ENCODE results near the gene SGSM1.
A peak's percentile ranks its signal among the peaks of the same experiment; 100 is the strongest.

Gene SGSM1, protein sequence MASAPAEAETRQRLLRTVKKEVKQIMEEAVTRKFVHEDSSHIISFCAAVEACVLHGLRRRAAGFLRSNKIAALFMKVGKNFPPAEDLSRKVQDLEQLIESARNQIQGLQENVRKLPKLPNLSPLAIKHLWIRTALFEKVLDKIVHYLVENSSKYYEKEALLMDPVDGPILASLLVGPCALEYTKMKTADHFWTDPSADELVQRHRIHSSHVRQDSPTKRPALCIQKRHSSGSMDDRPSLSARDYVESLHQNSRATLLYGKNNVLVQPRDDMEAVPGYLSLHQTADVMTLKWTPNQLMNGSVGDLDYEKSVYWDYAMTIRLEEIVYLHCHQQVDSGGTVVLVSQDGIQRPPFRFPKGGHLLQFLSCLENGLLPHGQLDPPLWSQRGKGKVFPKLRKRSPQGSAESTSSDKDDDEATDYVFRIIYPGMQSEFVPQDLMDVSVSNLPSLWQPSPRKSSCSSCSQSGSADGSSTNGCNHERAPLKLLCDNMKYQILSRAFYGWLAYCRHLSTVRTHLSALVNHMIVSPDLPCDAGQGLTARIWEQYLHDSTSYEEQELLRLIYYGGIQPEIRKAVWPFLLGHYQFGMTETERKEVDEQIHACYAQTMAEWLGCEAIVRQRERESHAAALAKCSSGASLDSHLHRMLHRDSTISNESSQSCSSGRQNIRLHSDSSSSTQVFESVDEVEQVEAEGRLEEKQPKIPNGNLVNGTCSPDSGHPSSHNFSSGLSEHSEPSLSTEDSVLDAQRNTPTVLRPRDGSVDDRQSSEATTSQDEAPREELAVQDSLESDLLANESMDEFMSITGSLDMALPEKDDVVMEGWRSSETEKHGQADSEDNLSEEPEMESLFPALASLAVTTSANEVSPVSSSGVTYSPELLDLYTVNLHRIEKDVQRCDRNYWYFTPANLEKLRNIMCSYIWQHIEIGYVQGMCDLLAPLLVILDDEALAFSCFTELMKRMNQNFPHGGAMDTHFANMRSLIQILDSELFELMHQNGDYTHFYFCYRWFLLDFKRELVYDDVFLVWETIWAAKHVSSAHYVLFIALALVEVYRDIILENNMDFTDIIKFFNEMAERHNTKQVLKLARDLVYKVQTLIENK

DNA sequence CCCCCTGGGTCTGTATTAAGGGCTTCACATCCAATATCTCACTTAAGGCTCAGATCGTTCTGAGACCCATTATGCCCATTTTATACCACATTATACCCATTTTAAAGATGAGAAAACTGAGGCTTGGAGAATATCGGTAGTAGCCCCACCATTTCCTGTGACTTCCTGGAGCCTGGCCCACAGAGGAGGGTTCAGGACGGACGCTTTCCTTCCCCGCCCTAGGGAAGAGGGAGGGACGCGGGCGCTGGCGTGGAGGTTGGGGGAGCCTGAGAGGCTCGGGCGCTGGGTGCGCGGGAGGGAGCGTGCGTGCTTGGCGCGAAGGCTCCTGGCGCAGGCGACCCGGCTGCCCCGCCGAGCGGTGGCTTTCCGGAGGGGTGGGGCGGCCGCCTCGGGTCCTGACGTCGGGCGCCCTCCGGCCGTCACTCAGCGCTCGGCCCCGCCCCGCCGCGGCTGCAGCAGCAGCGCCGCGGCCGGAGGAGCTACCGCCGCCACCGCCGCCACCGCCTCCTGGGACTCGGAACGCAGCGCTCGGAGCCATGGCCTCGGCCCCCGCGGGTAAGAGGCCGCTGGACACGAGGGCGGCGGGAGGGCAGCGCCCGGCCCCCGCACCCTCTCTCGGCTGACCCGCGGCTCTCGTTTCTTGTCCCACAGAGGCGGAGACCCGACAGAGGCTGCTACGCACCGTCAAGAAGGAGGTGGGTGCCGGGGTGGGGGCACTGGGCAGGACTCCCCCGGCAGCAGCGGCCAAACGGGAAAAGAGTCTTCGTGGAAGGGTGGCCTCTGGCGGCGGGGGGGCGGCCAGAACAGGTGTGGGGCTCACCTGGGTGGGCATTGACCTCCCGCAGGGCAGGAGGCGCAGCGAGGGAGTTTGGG is at the start of gene SGSM1:
Gene SGSM1, plus strand, starts transcription at position 422 of the 873 bp plus-strand sequence. Its CDS starts 115 bp downstream, at position 537.
- DNase-seq = peak; percentile 70

DNA sequence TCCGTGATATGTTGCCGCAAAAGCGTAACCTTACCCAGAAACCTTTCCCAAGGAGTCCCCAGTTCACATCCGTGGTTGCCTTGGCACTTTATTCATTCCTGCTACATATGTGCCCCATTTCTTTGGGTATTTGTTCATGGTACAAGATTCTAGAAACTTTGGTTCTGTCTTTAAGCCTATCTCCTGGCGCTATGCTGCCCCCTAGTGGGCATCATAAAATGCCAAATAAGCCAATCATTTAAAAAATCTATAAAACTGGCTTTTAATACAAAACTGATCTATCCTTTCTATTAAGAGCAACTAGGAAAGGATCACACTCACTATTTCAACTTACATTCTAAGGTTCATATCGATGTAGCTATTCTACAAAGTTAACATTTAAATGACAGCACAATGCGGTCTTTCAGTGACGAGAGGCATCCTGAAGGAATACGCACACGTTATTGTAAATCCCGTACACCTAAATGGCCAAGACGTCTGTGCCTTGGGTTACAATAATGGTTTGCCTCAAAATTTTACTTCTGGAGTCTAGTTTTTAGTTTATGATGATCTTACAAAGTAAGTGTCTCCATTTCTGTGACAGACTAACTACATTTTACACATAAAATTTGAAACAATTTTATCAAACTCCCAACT is 47.7 kb upstream of the SGSM1 start:
- peak; percentile 9 for DNase-seq

DNA sequence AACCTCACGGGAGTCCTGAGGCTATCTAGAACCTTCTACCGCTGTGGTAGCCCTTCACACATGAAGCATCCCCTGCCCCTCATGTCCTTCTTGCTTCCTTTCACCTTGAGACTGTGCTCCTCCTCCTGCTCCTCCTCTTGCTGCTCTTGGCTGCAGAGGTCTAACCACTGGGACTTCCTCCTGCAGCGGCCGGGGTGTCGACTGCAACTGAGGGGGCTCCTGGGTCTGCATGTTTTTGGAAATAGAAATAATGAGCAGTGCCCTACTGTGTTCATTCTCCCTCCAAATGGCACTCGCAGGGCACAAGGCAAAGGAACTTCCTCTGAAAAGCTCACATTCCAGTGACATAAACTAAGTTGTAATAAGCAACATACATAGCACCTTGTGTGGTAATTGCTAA is 46.2 kb upstream of the SGSM1 start:
- no peak for DNase-seq

DNA sequence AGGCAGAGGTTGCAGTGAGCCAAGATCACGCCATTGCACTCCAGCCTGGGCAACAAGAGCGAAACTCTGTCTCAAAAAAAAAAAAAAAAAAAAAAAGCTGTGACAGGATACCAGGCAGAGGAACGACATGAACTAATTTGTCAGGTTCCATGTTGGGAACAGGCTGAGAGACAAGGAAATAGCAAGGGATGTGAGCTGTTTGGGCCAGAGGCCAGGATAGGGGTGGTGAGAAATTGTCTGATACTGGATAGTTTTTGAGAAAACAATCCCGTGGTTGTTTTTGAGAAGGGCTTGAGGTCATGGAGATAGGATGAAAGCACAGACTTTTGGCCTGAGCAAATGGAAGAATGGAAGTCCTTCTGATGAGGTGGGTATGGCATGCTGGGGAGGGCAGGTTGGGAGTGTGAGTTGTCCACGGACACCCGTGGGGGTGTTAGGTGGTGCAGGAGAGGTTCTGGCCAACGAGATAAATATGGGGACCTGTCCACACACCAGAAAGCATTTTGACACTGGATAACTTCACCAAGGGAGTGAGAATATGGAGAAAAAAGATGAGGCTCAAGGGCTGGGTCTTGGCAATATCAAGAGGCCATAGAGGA is 45.2 kb upstream of the SGSM1 start:
- no peak for DNase-seq

DNA sequence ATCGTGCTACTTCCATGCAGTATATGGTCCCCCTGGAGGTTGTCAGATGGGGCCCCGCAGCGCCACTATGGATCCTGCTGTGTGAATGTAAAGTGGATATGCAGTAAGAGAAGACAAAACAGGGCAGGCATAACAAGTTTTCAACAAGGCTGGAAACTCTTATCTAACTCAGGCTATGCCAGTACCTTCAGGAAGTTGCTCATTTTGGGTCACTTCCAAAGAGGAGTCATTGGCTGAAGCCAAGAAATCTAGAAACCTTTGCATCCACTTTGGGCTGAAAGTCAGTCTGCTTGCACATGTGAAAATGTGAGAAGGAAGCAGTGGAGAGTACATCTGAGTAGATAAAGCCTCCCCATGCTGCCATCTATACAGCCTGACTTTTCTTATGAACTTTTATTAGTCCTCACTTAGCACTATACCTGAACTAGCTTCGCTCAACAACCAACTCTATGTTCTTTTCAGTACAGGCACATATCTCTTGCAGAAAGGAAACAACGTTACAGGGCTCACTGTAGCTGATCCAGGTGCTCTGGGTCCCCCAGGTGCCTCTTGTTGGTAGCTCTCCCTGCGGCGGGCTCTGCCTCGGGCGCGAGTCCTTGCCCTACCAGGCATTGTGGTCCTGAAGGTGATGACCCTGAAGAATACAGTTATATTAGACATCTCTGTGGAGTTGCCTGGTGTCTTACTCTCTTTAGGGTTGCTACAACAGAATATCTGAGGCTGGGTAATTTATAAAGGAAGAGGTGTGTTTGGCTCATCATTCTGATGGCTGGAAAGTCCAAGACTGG is 43.9 kb upstream of the SGSM1 start:
- DNase-seq = no peak

DNA sequence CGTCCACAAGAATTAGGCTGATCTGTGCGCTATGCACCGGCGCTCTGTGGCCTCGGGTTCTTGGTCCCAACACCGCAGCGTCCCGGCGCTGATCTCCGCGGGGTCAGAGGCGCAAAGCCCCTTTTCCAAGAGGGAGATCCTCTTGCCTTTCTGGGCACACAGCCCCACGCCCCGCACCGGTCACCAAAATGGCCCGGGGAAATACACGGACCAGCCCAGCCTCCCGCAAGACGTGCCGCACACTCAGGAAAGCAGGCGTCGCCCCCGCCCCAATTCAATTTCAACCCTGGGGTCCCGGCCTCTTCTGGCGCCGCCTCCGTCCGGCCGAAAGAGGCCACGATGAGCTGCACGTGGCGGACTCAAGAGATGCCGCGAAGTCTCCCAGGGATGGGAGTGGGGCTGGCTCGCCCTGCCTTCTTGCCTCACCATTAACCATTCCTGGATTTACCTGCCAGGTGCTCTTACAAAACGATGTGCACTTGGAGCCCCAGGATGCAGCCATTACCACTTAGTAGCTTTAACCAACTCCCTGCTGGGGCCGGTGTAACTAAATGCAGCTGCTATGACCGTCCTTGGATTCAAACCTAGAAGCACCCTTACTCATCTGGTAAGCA is 42.0 kb upstream of the SGSM1 start:
- DNase-seq = no peak

DNA sequence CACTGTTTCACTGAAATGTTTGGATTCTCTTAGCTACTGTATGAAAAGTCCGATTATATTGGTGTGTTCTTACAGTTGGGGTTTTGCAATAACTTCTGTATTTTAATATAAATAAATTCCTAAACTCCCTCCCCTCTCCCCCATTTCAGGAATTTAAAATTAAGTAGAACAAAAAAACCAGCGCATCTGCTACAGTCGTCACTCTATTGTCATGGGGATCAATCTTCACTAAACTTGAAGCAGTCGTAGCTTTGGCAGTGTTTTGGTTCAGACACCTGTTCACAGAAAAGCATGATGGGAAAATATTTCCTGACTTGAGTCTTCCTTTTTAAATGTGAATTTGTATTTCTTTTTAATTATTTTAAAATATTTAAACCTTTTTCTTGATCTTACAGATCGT is 40.8 kb upstream of the SGSM1 start:
- no peak for DNase-seq

DNA sequence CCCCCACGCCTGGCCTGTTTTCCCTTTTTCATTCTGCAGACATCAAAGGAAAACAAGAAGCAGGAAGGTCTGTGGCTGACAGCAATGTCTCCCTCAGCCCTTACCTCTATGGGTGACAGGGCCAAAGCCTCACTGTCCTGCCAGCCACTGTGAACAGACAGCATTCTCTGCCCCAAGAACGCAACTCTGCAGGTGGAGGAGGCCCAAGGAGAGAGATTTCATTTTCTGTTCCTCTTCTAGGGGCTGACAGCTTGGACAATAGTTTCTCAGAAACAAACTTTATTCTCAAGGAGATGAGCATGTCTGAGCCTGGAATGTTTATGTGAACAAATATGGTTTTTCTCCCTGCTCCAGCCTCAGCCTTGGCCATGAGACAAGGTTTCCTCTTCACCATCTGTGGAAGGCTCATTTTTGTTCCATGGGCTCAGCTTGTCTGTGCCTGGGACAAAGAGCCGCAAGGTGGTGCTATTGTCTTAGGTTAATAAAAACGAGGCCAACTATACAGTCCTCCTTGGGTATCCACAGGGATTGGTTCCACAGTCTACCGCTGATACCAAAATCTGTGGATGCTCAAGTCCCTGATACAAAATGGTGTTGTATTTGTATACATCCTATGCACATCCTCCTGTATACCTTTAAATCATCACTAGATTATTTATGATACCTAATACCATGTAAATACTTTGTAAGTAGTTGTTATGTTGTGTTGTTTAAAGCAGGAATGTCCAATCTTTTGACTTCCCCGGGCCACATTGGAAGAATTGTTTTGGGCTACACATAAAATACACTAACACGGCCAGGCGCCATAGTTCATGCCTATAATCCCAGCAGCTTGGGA is 37.3 kb upstream of the SGSM1 start:
- DNase-seq = peak; percentile 71

DNA sequence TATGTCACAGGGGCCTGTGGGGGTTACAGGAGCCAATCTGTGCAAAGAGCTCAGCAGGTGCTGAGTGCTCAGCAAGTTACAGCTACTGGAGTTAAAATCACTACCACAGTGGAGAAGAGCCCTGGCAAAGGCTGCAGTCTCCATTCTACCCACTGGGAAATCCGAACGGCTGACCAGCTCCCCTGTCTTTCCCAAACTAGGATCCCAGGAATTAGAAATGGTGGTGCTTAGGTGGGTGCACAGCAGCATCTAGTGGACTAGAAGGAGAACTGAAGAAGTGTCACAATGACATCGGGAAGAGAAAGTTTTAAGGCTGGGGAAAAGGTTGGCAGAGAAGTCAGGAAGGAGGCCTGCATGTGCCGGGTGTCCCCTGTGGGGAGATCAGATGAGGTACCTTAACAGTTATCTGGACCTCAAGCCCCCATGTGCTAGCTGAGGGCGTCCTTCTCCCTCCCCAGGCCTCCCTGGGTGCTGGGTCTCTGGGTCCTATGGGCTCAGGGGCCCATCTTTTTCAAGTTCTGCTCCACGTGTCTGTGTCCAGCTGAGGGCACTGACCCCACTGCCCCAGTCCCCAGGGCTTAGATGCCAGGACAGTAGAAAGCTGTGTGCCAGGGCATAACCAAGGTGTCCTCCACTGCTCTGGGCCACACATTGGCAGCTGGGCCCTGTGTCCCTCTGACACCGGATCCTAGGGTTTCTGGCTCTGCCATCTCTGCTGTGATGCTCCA is 33.4 kb upstream of the SGSM1 start:
- DNase-seq = no peak

DNA sequence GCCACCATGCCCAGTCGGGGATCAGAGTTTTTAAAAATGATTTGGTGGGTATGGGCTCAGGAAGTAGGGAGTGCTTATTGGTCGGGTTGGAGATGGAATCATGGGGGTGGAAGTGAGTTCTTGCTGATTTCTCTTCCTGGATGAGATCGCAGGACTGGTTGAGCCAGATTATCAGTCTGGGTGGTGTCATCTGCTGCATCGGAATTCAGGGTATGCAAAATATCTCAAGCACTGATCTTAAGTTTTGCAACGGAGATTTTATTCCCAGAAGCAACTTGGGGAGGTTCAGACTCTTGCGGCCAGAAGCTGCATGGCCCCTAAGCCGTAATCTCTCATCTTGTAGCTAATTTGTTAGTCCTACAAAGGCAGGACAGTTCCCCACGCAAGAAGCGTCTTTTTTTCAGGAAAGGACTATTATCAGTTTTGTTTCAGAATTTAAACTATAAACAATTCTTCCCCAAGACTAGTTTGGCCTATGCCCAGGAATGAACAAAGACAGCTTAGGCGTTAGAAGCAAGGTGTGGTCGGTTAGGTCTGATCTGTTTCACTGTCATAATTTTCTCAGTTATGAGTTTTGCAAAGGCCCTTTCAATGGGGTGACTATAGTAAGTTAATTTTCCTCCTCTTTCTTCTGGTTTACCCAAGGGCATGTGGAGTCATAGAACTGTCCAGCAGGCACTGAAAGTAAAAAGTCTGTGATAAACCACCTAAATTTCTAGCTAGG is 30.1 kb upstream of the SGSM1 start:
- no peak for DNase-seq

DNA sequence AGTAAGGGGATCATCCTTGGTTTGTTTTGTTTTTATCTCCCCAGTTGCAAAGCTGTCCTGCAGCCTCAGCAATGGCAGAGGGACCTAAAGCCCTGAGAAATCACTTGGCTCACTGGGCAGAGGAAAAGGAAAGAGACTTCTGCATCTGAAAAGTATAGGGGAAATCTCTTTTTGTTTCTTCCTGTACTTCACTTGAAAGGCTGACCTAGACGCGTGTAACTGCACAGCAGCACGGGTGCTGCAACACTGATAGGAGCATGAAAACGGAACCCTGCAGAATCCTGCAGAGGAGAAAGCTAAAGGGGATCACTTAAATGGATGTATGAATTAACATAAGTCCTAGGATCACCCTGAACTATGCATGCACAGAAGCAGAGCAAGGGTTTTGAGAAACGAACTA is 29.5 kb upstream of the SGSM1 start:
- DNase-seq = no peak

DNA sequence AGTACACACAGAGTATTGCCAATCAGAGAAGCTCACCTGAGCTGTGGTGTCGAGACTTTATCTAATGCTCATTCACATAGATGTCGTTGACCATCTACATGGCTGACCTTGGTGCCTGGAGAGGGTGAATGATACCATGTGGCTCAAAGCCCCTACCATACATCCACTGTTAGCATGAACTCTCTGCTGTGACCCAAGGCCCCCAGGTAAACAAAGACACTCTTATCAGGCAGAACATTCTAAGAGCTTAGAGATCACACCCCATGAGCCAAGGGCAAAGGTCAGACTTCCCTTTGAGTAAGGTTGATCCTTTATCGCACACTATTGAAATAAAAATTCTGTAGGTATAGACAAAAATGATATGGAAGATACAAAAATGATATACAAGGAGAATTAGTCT is 16.5 kb upstream of the SGSM1 start:
- no peak for DNase-seq

DNA sequence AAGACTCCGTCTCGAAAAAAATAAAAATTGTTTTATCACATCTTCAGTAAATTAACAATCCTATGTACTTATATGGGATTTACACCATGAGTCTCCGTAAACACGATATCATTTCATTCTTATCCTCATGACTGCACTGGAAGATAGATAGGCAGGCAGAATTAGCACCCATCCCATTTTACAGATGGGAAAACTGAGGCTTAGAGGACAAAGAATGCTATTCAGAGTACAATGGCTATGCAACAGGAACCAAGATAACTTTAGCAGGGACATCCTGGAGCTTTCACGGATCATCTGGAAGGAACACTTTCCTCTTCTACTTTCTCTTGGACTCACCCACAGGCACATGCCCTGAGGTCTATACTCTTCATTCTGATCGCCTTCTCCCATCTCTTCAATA is 14.6 kb upstream of the SGSM1 start:
- DNase-seq = no peak

DNA sequence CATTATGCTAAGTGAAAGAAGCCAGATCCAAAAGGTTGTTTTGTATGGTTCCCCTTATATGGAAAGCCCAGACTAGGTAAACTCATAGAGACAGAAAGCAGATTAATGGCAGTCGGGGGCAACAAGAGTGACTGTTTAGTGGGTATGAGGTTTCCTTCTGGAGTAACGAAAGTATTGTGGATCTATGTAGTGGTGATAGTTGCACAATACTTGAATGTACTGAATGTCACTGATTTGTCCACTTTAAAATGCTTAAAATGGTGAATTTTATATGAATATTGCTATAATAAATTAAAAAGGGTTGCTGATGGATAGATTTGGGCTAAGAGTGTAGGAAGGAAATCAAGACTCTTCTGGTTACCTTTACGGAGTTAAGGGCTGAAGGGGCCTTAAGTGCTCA is 10.0 kb upstream of the SGSM1 start:
- DNase-seq = no peak

DNA sequence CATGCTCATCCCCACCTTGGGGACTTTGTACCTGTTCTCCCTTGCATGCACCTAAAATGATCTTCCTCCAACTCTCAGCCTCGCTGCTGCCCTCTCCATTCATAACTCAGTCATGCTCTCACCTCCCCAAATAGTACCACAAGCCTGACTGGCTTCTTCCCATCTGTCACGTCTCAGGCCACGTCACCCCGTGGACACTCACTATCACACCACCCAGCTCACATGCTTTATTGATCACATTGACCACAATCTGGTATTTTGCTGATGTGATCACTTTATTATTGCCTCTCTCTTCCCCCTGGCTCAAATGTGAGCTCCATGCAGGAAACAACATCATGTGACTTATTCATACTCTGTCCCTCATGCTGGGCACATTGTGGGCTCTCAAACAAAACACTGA is 9.2 kb upstream of the SGSM1 start:
- no peak for DNase-seq

DNA sequence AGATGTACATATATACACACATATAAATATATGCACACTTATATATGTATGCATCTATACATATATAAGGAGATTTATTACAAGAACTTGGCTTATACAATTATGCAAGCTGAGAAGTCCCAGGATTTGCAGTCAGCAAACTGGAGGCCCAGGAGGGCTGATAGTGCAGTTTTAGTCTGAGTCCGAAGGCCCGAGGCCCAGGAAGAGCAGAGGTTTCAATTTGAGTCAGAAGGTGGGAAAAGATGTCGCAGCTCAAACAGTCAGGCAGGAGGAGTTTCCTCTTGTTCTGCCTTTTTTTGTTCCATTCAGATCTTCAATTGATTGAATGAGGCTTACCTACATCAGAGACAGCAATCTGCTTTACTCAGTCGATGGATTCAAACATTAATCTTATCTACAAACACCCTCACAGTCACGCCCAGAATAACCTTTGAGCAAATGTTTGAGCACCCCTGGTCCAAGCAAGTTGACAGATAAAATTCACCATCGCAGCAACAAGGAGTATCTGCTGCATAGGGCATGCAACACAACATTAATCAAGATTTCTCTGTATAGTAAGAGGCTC is 4.0 kb upstream of the SGSM1 start:
- no peak for DNase-seq

DNA sequence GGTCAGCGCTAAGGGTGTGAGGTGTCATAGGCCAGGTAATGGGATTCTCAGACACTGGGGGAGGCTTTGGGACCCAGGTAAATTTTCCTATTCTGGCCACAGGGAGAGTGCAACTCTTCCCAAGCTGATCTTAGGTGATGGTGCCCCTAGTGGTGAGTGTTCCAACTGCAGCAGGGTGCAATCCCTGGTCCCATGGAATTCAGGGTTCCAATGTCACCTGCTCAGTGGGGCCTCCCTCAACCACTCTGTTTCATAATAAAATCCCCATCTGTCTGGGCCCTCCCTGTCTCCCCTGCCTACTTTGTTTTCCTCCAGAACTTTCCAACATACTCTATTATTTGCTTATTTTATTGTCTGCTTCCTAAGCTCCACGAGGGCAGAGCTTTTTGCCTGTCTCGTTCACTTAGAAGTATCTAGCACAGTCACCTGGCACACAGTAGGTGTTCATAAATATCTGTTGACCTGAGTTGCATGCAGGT is 2.9 kb upstream of the SGSM1 start:
- no peak for DNase-seq

DNA sequence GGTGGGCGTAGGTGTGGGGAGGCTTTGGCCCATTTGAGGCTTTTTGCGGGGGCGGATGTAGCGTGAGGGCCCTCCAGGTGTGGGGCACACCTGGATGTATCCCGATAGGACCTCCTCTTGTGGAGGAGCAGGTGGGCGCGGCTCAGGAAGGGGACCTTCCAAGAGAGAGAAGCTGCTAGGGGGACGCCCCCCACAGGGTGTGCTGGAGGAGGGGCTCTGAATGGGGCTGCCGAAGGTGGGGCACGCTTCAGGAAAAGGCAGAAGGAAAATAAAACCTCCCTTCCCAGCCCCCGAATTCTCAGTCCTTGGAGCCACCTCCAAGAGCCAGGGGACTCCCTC is 621 bp downstream of the SGSM1 start:
- no peak for DNase-seq
